DMS114 treated with DMSO at 0.1 percent for 48 hours (cell line): ENCODE measurements around the gene RAD1.
"Not testable (repeated sequence)": the region's sequence is repeated elsewhere in the genome, so short reads cannot be mapped to it uniquely, and the experiment has no call there.

ENCODE experiments used
- DNase-seq: peaks from one replicate; lab custom pipeline; 2025; ENCODE audit not compliant: unreplicated experiment; lab: John Stamatoyannopoulos, UW

The RAD1 gene

DNA sequence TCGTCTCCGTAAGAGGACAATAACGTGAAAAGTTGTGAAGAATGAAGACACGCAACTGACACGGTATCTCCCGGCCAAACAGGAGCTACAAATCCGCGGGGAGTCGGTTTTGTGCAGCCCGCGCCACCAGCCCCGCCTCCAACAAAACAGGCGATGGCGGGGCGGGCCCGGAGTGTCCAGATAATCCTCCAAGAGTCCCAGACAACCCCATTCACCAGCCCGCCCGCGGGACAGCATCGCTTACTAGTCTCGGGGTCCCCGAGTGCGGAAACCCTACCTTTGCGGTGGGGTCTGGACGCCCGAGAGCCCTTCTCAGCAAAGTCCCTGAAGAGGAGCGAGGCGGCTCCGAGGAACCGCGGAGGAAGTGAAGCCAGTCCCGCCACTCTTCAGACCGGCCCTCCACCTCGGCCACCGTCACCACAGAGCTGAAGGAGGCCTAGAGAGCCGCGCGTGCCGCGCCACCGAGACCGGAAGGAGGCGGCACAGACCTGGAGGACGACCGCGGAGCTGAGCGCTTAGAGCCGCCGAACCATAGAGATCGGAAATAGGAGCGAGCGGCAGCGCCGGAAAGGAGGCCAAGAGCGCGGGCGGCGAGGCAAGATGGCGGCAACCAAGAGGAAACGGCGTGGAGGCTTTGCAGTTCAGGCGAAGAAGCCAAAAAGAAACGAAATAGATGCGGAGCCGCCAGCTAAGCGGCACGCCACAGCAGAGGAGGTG lies at the start of gene RAD1, which contains the start of gene BRIX1:
Gene RAD1, minus strand, starts transcription at position 366 of the 717 bp plus-strand sequence. CDS start 612 bp downstream, outside the sequence.
Gene BRIX1, plus strand, starts transcription at position 573 of the 717 bp plus-strand sequence. Its CDS starts 28 bp downstream, at position 601.
- peak; percentile 91 for DNase-seq

DNA sequence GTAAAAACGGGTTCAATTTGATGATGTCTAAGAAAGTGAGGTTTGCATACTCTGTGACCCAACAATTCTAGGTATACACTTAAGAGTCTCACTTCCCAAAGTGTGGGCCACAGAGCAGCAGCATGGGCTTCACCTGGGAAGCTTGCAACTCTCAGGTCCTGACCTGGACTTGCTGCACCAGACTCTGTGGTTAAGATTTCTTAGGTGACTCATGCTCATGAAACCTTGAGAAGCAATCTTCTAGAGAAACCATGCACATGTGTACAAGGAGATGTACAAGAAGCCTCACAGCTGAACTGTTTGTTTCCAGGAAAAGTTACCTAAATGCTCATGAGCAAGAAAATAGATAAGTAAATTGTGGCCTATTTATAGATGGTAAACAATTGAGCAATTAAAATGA lies 44.0 kb upstream of the RAD1 start:
- DNase-seq: no peak

DNA sequence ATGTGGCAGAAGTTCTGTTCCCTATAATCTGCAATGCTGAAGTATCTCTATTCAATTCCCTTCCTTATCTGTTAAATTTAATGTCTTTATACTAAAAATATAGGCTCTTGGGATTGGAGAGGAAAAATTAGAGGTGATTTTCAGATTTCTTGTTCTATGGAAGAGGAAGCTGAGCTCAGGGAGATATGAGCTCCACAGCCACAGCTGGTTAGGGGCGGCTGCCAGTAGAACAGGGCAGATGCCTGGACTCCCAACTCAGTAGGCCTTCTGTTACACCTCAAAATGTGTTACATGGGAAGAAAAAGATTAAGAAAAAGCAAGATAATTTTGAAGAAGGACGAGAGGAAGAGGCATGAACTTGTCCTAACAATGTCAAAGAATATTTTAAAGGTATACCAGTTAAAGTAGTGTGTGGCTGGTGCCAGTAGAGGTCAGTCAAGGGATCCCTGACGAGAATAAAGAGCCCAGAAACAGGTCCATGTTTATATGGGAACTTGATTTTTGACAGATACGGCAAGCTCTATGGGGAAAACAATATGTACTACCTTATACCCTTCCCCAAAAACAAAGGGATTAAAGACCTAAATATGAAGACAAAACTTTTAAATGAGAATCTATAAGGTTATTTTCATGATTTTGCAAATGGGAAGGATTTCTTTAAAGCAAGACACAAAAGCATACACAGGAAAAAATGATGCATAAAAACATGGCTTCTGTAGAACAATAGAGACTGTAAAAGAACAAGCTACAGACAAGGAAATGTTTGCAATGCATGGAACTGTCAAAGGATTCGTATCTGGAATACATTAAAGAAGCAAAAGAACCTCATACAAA lies 42.8 kb upstream of the RAD1 start:
- peak; percentile 31 for DNase-seq

- no peak for DNase-seq
These were observed 42.0 kb upstream of the RAD1 start for GRCh38 chr5:34957321-34957720.

- DNase-seq: no peak
These were observed 29.2 kb upstream of the RAD1 start for GRCh38 chr5:34944460-34945047.

GRCh38 chr5:34944044-34944443 lies 28.7 kb upstream of the RAD1 start:
- no peak for DNase-seq

- DNase-seq: no peak
These were observed 26.6 kb upstream of the RAD1 start for GRCh38 chr5:34941936-34942335.

DNA sequence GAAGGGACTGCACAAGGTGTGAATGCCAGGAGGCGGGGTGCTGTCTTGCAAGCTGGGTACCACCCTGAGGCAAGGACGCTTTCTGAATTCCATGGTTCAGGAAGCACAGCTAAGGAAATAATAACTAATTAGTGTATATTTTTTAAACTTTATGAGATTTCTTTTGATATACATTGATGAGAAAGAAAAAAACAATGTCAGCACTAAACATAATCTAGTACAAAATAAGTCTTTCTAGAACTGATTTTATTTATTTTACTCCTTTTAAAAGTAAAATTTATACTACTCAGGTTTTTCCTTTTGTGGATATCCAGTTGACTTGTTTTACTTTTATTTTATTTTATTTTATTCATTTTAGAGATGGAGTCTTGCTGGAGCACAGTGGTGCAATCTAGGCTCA lies 17.6 kb upstream of the RAD1 start:
- DNase-seq: no peak

GRCh38 chr5:34930870-34931269 lies 15.6 kb upstream of the RAD1 start:
- no peak for DNase-seq

- no peak for DNase-seq
These were observed 15.1 kb upstream of the RAD1 start for GRCh38 chr5:34930462-34930844.

DNA sequence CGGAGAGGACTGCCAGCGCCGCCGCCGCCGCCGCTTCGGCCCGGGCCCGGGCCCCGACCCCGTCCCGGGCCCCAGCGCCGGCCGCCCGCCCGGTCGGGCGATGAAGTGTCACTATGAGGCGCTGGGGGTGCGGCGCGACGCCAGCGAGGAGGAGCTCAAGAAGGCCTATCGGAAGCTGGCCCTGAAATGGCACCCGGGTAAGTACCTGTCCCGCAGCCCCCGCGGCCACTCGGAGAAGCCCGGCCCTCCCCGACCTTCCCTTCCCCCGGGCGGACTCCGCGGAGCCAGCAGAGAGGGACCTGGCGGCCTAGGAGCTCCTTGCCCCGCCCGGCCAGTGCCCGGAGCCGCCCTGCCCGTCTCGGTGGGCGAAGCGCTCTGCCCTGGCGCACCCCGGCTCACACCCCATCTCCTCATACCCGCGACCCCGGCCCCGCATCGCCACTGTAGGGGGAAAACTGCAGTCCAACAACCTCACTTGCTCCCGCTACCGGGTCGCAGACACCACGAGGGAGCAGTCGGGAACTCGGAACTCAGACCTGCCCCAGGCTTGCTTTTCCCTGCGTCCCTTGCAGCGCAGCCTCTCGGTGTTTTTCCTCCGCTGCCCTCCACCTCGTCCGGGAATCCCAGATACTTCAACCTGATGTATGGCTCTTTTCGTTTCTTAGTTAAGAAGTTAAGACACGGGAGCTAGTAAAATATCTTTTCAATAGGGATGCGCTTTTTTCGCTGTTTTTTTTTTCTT lies 14.6 kb upstream of the RAD1 start:
- DNase-seq: no peak

- peak; percentile 92 for DNase-seq
These were observed 13.9 kb upstream of the RAD1 start, which contains the start of gene DNAJC21 for GRCh38 chr5:34929134-34929719. TSS of gene DNAJC21 (plus strand) at chr5:34929559. CDS start at chr5:34929820, 261 bp downstream.

- DNase-seq: no peak
These were observed 13.0 kb upstream of the RAD1 start for GRCh38 chr5:34928267-34928666.

- no peak for DNase-seq
These were observed 12.5 kb upstream of the RAD1 start for GRCh38 chr5:34927785-34928184.

DNA sequence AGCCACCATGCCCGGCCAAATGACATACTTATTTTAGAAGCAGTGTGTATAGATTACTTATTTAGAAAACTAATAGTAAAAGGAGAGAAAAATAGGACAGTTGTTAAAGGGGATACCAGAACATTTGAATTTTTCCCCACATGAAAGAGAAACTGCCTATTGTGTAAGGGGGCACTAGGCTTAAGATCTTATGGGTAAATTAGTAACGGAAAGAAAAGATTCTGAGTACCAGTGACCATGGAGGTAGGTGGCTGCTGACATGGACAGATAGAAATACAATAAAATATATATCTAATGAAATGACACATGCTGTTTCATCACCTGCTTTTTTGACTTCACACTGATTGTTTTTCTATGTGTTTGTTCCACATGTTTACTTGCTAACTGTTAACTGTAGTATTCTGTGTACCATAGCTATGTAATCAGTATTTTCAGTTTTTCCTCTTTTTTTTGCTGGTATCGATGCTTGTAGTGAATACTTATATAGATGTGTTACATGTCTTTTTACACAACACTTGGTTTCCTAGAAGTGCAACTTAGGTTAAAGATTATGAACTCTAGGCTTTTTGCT lies 11.1 kb upstream of the RAD1 start:
- DNase-seq: no peak

DNA sequence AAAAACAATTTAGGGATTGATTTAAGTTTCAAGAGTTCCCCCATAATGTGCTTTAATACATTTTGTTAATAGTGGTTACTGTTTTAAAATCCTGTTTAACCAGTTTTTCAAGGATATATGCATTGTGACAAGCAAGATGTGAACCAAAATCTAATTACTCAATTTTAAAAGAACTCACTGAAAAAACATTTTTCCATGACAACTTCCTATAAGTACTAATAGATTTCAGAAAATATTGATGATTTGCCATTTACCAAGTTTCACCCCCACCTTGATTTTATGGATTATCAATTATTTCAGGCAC lies 9.1 kb upstream of the RAD1 start:
- no peak for DNase-seq

- DNase-seq: no peak
These were observed 8.6 kb upstream of the RAD1 start for GRCh38 chr5:34923694-34924461.

GRCh38 chr5:34923256-34923655 lies 8.0 kb upstream of the RAD1 start:
- DNase-seq: not testable (repeated sequence)

DNA sequence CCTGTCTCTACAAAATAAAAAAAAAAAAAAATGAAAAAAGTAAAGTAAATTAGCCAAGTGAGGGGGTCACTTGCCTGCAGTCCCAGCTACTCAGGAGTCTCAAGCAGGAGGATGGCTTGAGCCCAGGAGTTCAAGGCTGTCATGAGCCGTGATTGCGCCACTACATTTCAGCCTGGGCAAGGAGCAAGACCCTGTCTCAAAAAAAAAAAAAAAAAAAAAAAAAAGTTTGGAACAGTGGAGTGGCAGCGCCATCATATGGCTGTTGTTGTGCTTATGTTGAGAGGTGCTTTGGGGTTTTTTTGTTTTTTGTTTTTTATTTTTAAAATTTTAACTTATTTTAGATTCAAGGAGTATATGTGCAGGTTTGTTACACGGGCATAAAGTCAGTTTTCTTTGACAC lies 3.8 kb upstream of the RAD1 start:
- DNase-seq: no peak

- DNase-seq: no peak
These were observed 2.7 kb upstream of the RAD1 start for GRCh38 chr5:34918025-34918424.
